HL-60/S4 (cell line): Measurements from ENCODE around the gene TEX52.

Experiments used
- in situ Hi-C: fragments of 300-500 bp; cut with MboI; formaldehyde crosslinking; loops from 2 replicates; pipeline ENCODE4 v1.14.3; 2022; ENCODE audit warnings: low sequenced_read_pairs

TEX52 gene

GRCh38 chr12:2801044-2801783 is 55.6 kb downstream of the TEX52 start:
- in situ Hi-C loops = no loop called here

GRCh38 chr12:2800046-2800570 is 56.7 kb downstream of the TEX52 start:
- in situ Hi-C loops = no loop called here
